SK-N-MC (cell line): ENCODE data around the gene OR10P1.

ENCODE experiments used
- EZH2 ChIP-seq: fragments of 200-600 bp; sonication (generic); IDR thresholded peaks from one replicate; pipeline ENCODE4 v1.6.1; 2017; ENCODE audit warnings: antibody characterized with exemption
- FOXP2 ChIP-seq: optimal IDR thresholded peaks from 2 replicates; pipeline ENCODE3; 2011; ENCODE audit warnings: mild to moderate bottlenecking, moderate library complexity; ENCODE audit not compliant: insufficient read depth; ENCODE audit errors: extremely low read length, control extremely low read depth
- POLR2AphosphoS5 ChIP-seq: IDR thresholded peaks from 2 replicates; pipeline ENCODE4 v1.6.1; 2012; ENCODE audit warnings: mild to moderate bottlenecking, low read depth, low read length, borderline replicate concordance

GRCh38 chr12:55653031-55653430, 16.3 kb downstream of the OR10P1 start:
- TF ChIP-seq EZH2 (no peak), POLR2AphosphoS5 (no peak), FOXP2 (no peak)
